ENCODE results near the gene EFTUD2. TPM values are rescaled to one million over a fixed set of nuclear protein-coding genes. Genes with fewer than 3 reads are reported as not detected.

The EFTUD2 gene
- total and polyA plus RNA-seq, 2 of the 8 experiments (the other 6 are each of a cell fraction or from before 2014, with no cell fraction given), result 118 to 195 TPM

DNA sequence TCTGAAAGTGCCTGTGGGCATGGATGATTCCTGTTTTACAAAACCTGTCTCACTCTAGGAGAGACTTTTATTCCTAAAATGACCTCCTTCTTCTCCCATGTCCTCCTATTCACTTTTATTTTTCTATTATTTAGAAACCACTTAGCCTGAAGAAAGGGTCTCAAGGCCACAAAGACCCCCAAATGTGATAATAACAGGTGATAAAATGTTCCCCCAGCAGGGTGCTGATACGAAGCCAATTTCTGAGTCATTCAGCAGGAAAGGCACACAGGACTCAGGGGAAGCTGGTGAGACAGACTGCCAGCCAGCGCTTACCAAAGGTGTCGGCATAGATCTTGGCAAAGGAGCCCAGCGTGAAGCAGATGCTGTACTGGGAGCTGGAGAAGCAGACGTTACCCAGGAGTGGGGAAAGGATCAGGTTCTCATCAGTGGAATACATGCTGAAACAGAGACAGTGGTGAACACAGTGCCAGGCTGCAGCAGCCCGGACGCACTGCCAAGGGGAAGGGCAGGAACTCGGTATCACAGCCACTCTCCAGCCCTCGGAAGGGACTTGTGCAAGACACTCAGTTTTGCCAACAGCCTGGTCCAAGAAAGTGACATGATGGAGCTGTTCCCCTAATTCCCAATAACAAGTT is 27.0 kb downstream of the EFTUD2 start:
- H3K4me1 ChIP-seq (replicated peaks in 1 of 4; ENCODE audit: control insufficient read depth in 3 of 4, insufficient read depth in 4 of 4, low read length in 3 of 4), result no peaks in the 10 kb centered on the region
- no peak overlapping the region for H2AFZ ChIP-seq (ENCODE audit: low read length)
- H2BK15ac ChIP-seq (ENCODE audit: low read length), result no peak overlapping the region
- H3K23me2 ChIP-seq (ENCODE audit: low read depth, low read length), result no peaks in the 10 kb centered on the region
- no peak overlapping the region for H3K56ac ChIP-seq (replicated peaks; ENCODE audit: insufficient read length, low read depth, low read length)
- H3K9me3 ChIP-seq (ENCODE audit: insufficient read depth in 2 of 2, low read depth in 1 of 2, low read length in 1 of 2), result no peaks in the 10 kb centered on the region
- H2BK20ac ChIP-seq (ENCODE audit: low read length), result no peak overlapping the region
- 95% methylated on average over 9 of the region's 9 CpGs; no CpG with 5 or more reads in 1 of the 2 experiments for WGBS, 2 experiments (ENCODE audit: extremely low coverage in 1 of 2, insufficient coverage in 1 of 2, insufficient read length in 1 of 2, insufficient replicate concordance in 2 of 2, low coverage in 1 of 2, low lambda C conversion rate in 2 of 2, missing lambda C conversion rate in 1 of 2)
- H3K79me2 ChIP-seq (ENCODE audit: control insufficient read depth in 1 of 2, insufficient read depth in 2 of 2, low read length in 2 of 2), result no peaks in the 10 kb centered on the region
- no peak overlapping the region for H2BK5ac ChIP-seq (ENCODE audit: low read depth, low read length)
- H3K18ac ChIP-seq (ENCODE audit: extremely low read depth, low read length), result no peak overlapping the region
- H3K9ac ChIP-seq (replicated peaks in 1 of 4; ENCODE audit: extremely low read depth in 1 of 4, low read depth in 3 of 4, low read length in 3 of 4), result no peak overlapping the region
- no peak overlapping the region for H3K23ac ChIP-seq (ENCODE audit: insufficient read length)
- no peak overlapping the region for H3K14ac ChIP-seq (ENCODE audit: insufficient read length)
- no peak overlapping the region for H2AK5ac ChIP-seq (ENCODE audit: low read depth, low read length)
- peaks cover 3% of the 10 kb centered on the region; the same call in 1 of the 2 replicates for H3K79me1 ChIP-seq (ENCODE audit: low read depth, low read length)
- DNase-seq (ENCODE audit: low read depth in 1 of 2, low spot score in 2 of 2) (no peak), FAIRE-seq (no peak)
- H4K8ac ChIP-seq (ENCODE audit: extremely low read depth, insufficient read depth, low read length), result no peak overlapping the region
- no peak overlapping the region for H4K91ac ChIP-seq (replicated peaks; ENCODE audit: insufficient read length, low read length)
- no peak overlapping the region for H2BK12ac ChIP-seq (ENCODE audit: low read depth, low read length)
- ChIA-PET CTCF (ENCODE audit: partially characterized antibody) (interaction anchor here (0.8 to 11.2 kb wide), 6 partner anchors 7 to 96 kb away, joined by 3 to 141 read pairs (median 8); no protein-coding TSS in a partner anchor), POLR2A (ENCODE audit: partially characterized antibody) (interaction anchor here (0.6 kb wide), 1 partner anchor 10 kb away, joined by 3 read pairs; no protein-coding TSS in a partner anchor)
- no peak for TF ChIP-seq SIN3A (conservative IDR thresholded peaks at IDR 0.05 in 1 of 2, IDR thresholded peaks at IDR 0.05 in 1 of 2; ENCODE audit: low read depth in 1 of 2, low read length in 2 of 2)
- TF ChIP-seq, protein P1, sequence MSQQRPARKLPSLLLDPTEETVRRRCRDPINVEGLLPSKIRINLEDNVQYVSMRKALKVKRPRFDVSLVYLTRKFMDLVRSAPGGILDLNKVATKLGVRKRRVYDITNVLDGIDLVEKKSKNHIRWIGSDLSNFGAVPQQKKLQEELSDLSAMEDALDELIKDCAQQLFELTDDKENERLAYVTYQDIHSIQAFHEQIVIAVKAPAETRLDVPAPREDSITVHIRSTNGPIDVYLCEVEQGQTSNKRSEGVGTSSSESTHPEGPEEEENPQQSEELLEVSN (IDR thresholded peaks at IDR 0.05), result no peak
- TF ChIP-seq CTBP2 (IDR thresholded peaks at IDR 0.05; ENCODE audit: borderline replicate concordance, insufficient read depth, insufficient read length, low read length), result no peak
- no peak for TF ChIP-seq SAP30 (IDR thresholded peaks at IDR 0.05; ENCODE audit: insufficient read depth, insufficient replicate concordance, low read length)
- TF ChIP-seq BACH1 (IDR thresholded peaks at IDR 0.05; ENCODE audit: low read length), result no peak
- no peak for TF ChIP-seq KDM4A (IDR thresholded peaks at IDR 0.05; ENCODE audit: low read depth, low read length, severe bottlenecking)
- H3K27me3 ChIP-seq (replicated peaks in 1 of 4; ENCODE audit: control insufficient read depth in 3 of 4, extremely low read depth in 1 of 4, insufficient read depth in 3 of 4, low read length in 3 of 4), result no peaks in the 10 kb centered on the region
- H4K5ac ChIP-seq (ENCODE audit: insufficient read length, low read depth, low read length), result no peak overlapping the region
- peaks cover 0 to 2% of the 10 kb centered on the region in 2 experiments for H4K20me1 ChIP-seq (replicated peaks in 1 of 2; ENCODE audit: control insufficient read depth in 1 of 2, insufficient read depth in 2 of 2, low read length in 2 of 2)
- no peak overlapping the region for H3K4me3 ChIP-seq (ENCODE audit: extremely low read depth in 1 of 4, insufficient read depth in 2 of 4, low read depth in 3 of 4, low read length in 4 of 4)
- H3K36me3 ChIP-seq (ENCODE audit: control insufficient read depth in 2 of 4, insufficient read depth in 4 of 4, low read length in 3 of 4), result peaks cover 23 to 69% (median 51%) of the 10 kb centered on the region in 4 experiments
- H2BK120ac ChIP-seq (replicated peaks; ENCODE audit: low read depth, low read length), result no peak overlapping the region
- no peak overlapping the region for H3K4me2 ChIP-seq (ENCODE audit: insufficient read depth in 1 of 2, low read depth in 2 of 2, low read length in 2 of 2)
- no peak overlapping the region for H3K27ac ChIP-seq (ENCODE audit: low read depth, low read length)
- no peak overlapping the region for H3K4ac ChIP-seq (replicated peaks; ENCODE audit: insufficient read length, low read depth, low read length)
